DMS114 treated with DMSO at 0.1 percent for 48 hours (cell line): ENCODE results near the gene GBF1.

Source experiments
- DNase-seq: peaks from one replicate; lab custom pipeline; 2025; ENCODE audit not compliant: unreplicated experiment; lab: John Stamatoyannopoulos, UW

Gene GBF1

GRCh38 chr10:102405108-102405571, 159.8 kb downstream of the GBF1 start:
- no peak for DNase-seq

GRCh38 chr10:102405632-102406031, 160.3 kb downstream of the GBF1 start:
- no peak for DNase-seq

- no peak for DNase-seq
These were observed 161.5 kb downstream of the GBF1 start for GRCh38 chr10:102406815-102407214.

- DNase-seq, result no peak
These were observed 162.2 kb downstream of the GBF1 start for GRCh38 chr10:102407425-102408130.

GRCh38 chr10:102408131-102408727, 162.9 kb downstream of the GBF1 start:
- no peak for DNase-seq

GRCh38 chr10:102408728-102409603, 163.6 kb downstream of the GBF1 start:
- no peak for DNase-seq

- no peak for DNase-seq
These were observed 164.5 kb downstream of the GBF1 start for GRCh38 chr10:102409604-102410428.

GRCh38 chr10:102410429-102411073, 165.2 kb downstream of the GBF1 start:
- peak; percentile 34 for DNase-seq

- DNase-seq, result no peak
These were observed 166.3 kb downstream of the GBF1 start for GRCh38 chr10:102411341-102412255.

- DNase-seq, result no peak
These were observed 167.0 kb downstream of the GBF1 start for GRCh38 chr10:102412293-102412692.

GRCh38 chr10:102413053-102413705, 167.8 kb downstream of the GBF1 start:
- no peak for DNase-seq

GRCh38 chr10:102413806-102414561, 168.7 kb downstream of the GBF1 start:
- no peak for DNase-seq

- DNase-seq, result no peak
These were observed 169.4 kb downstream of the GBF1 start for GRCh38 chr10:102414749-102415148.

- no peak for DNase-seq
These were observed 171.0 kb downstream of the GBF1 start for GRCh38 chr10:102416283-102416682.

GRCh38 chr10:102416695-102417094, 171.4 kb downstream of the GBF1 start:
- no peak for DNase-seq

- no peak for DNase-seq
These were observed 173.4 kb downstream of the GBF1 start, which contains the start of gene PSD for GRCh38 chr10:102418622-102419268. Gene PSD (minus strand): TSS chr10:102418785. CDS start chr10:102417038, 1,747 bp downstream.
